Caco-2 (cell line): ENCODE data around the gene CDCA8. TPM values are rescaled to one million over a fixed set of nuclear protein-coding genes. Genes with fewer than 3 reads are reported as not detected.

Source experiments
- BruUV-seq: library from RNA; stranded (reverse); fragments of 400-500 nt; replicated peaks from 2 replicates; lab custom pipeline; 2021; lab: Mats Ljungman, UMichigan
- CTCF ChIA-PET: fragments of 300-600 bp; sonication (Branson Sonifier 250); formaldehyde crosslinking; loops from one replicate; lab custom pipeline; 2022; ENCODE audit warnings: antibody characterized with exemption; lab: Charles Lee
- POLR2A ChIA-PET: fragments of 300-600 bp; sonication (Branson Sonifier 250); formaldehyde crosslinking; loops from one replicate; lab custom pipeline; 2022; ENCODE audit warnings: antibody characterized with exemption; lab: Charles Lee
- DNase-seq, 2 experiments: peaks; one replicate each; pipeline versions ENCODE4 v3.0.0 to v3.0.0-alpha.2; 2020 to 2022
- H3K27me3 ChIP-seq: replicated peaks from 2 replicates; pipeline ENCODE4 v1.6.0; 2011; ENCODE audit warnings: low read length; ENCODE audit not compliant: control insufficient read depth, insufficient read depth
- H3K36me3 ChIP-seq: 2 replicates; pipeline ENCODE4 v1.5.1; 2011; ENCODE audit warnings: low read length; ENCODE audit not compliant: control insufficient read depth, insufficient read depth
- H3K4me1 ChIP-seq: fragments of 250-450 bp; sonication (Bioruptor Pico); 2 replicates; pipeline ENCODE4 v1.5.1; 2020; ENCODE audit warnings: mild to moderate bottlenecking
- H3K4me3 ChIP-seq: 2 replicates; pipeline ENCODE4 v1.5.1; 2011; ENCODE audit warnings: low read depth, mild to moderate bottlenecking, control low read depth, low read length
- H3K9me3 ChIP-seq: fragments of 250-450 bp; sonication (Bioruptor Pico); 2 replicates; pipeline ENCODE4 v1.5.1; 2020; ENCODE audit warnings: mild to moderate bottlenecking, moderate library complexity
- H3K27ac Mint-ChIP-seq: one replicate; pipeline ENCODE4 v1.8.0; 2022; ENCODE audit warnings: mixed read lengths; ENCODE audit not compliant: unreplicated experiment
- H3K27me3 Mint-ChIP-seq: one replicate; pipeline ENCODE4 v1.8.0; 2022; ENCODE audit warnings: mixed read lengths; ENCODE audit not compliant: insufficient read depth, unreplicated experiment
- H3K36me3 Mint-ChIP-seq: one replicate; pipeline ENCODE4 v1.8.0; 2022; ENCODE audit warnings: mild to moderate bottlenecking, mixed read lengths; ENCODE audit not compliant: insufficient read depth, unreplicated experiment
- H3K4me1 Mint-ChIP-seq: one replicate; pipeline ENCODE4 v1.8.0; 2022; ENCODE audit warnings: low read depth, mixed read lengths; ENCODE audit not compliant: unreplicated experiment
- H3K4me3 Mint-ChIP-seq: one replicate; pipeline ENCODE4 v1.8.0; 2022; ENCODE audit warnings: mild to moderate bottlenecking, moderate library complexity, mixed read lengths; ENCODE audit not compliant: unreplicated experiment
- H3K9me3 Mint-ChIP-seq: one replicate; pipeline ENCODE4 v1.8.0; 2022; ENCODE audit warnings: mixed read lengths; ENCODE audit not compliant: unreplicated experiment
- CTCF ChIP-seq, 2 experiments: fragments of 200-600 bp in 1 of 2; IDR thresholded peaks; 1 replicate in 1 of 2; 2 replicates in 1 of 2; pipeline versions ENCODE4 v1.5.1 to v1.8.0; 2011 to 2022; ENCODE audit warnings: antibody characterized with exemption in 1 of 2, control low read depth in 1 of 2, inconsistent platforms in 1 of 2, low read depth in 1 of 2, low read length in 1 of 2, mild to moderate bottlenecking in 1 of 2, moderate library complexity in 1 of 2; ENCODE audit not compliant: insufficient read depth in 1 of 2, severe bottlenecking in 1 of 2, unreplicated experiment in 1 of 2
- intact Hi-C: fragments of 100-400 bp; cut with micrococcal nuclease; formaldehyde crosslinking; loops from one replicate; pipeline ENCODE4 v1.10.0; 2022; ENCODE audit not compliant: unreplicated experiment
- total RNA-seq: library from RNA; stranded (reverse); gene quantifications from 2 replicates; pipeline ENCODE4 v1.2.3, GENCODE V29; 2022

CDCA8 gene
- total RNA-seq, 1 experiment from 2014 or later: 37.0 TPM

- H3K36me3 Mint-ChIP-seq: no peaks in the 10 kb centered on the region
- ChIA-PET POLR2A (no interaction called here), CTCF (no interaction called here)
- H3K4me1 ChIP-seq: no peaks in the 10 kb centered on the region
- intact Hi-C loops: no loop called here
- peaks cover 6% of the 10 kb centered on the region for H3K27me3 Mint-ChIP-seq
- H3K36me3 ChIP-seq: no peaks in the 10 kb centered on the region
- no peak overlapping the region for H3K27ac Mint-ChIP-seq
- H3K9me3 ChIP-seq: no peaks in the 10 kb centered on the region
- no peaks in the 10 kb centered on the region for H3K27me3 ChIP-seq
- BruUV-seq: no TSS peak
- H3K4me3 Mint-ChIP-seq: no peak overlapping the region
- no peak overlapping the region for H3K4me3 ChIP-seq
- no peak for DNase-seq
- H3K9me3 Mint-ChIP-seq: no peaks in the 10 kb centered on the region
- H3K4me1 Mint-ChIP-seq: no peaks in the 10 kb centered on the region
- TF ChIP-seq CTCF (IDR thresholded peaks at IDR 0.05; ENCODE audit: insufficient read depth in 1 of 2, low read depth in 1 of 2, low read length in 1 of 2, severe bottlenecking in 1 of 2, unreplicated experiment in 1 of 2): no peak
These were observed 22.2 kb upstream of the CDCA8 start for GRCh38 chr1:37670133-37670532.

DNA sequence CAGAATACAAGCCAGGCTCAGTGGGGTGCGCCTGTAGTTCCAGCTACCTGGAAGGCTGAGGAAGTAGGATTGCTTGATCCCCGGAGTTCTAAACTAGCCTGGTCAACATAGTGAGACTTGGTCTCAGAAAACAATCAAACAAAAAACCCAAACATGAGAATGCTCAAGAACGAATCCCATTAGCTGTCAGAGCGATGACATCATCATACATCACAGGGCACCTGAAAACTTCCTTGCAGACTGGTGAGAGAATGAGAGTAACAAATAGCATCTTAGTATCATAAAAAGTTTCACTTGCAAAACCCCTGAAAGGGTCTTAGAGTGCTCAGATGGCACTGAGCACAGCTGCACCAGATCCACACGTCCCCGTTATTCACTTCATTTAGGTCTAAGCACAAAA lies 21.1 kb upstream of the CDCA8 start:
- POLR2A ChIA-PET: no interaction called here
- no TSS peak for BruUV-seq
- H3K4me3 ChIP-seq: no peak overlapping the region
- Mint-ChIP-seq H3K4me1 (no peaks in the 10 kb centered on the region), H3K4me3 (no peak overlapping the region), H3K27ac (no peak overlapping the region), H3K9me3 (no peaks in the 10 kb centered on the region), H3K27me3 (peaks cover 6% of the 10 kb centered on the region), H3K36me3 (no peaks in the 10 kb centered on the region)
- TF ChIP-seq CTCF (IDR thresholded peaks at IDR 0.05; ENCODE audit: insufficient read depth in 1 of 2, low read depth in 1 of 2, low read length in 1 of 2, severe bottlenecking in 1 of 2, unreplicated experiment in 1 of 2): no peak
- CTCF ChIA-PET: no interaction called here
- intact Hi-C loops: no loop called here
- H3K4me1 ChIP-seq: no peaks in the 10 kb centered on the region
- no peak for DNase-seq
- H3K9me3 ChIP-seq: no peaks in the 10 kb centered on the region
- no peaks in the 10 kb centered on the region for H3K27me3 ChIP-seq
- no peaks in the 10 kb centered on the region for H3K36me3 ChIP-seq

GRCh38 chr1:37672136-37672870 lies 20.0 kb upstream of the CDCA8 start:
- Mint-ChIP-seq H3K36me3 (no peaks in the 10 kb centered on the region), H3K4me3 (no peak overlapping the region), H3K27ac (no peak overlapping the region), H3K9me3 (no peaks in the 10 kb centered on the region), H3K27me3 (peaks cover 6% of the 10 kb centered on the region), H3K4me1 (no peaks in the 10 kb centered on the region)
- H3K4me3 ChIP-seq: no peak overlapping the region
- H3K4me1 ChIP-seq: no peaks in the 10 kb centered on the region
- ChIA-PET CTCF (no interaction called here), POLR2A (no interaction called here)
- no TSS peak for BruUV-seq
- no peak for TF ChIP-seq CTCF (IDR thresholded peaks at IDR 0.05; ENCODE audit: insufficient read depth in 1 of 2, low read depth in 1 of 2, low read length in 1 of 2, severe bottlenecking in 1 of 2, unreplicated experiment in 1 of 2)
- no peaks in the 10 kb centered on the region for H3K27me3 ChIP-seq
- H3K36me3 ChIP-seq: no peaks in the 10 kb centered on the region
- intact Hi-C loops: no loop called here
- no peaks in the 10 kb centered on the region for H3K9me3 ChIP-seq
- DNase-seq: no peak
